ENCODE measurements around the gene WNT9B.
"Not testable (repeated sequence)": the region's sequence is repeated elsewhere in the genome, so short reads cannot be mapped to it uniquely, and the experiment has no call there.

Gene WNT9B

DNA sequence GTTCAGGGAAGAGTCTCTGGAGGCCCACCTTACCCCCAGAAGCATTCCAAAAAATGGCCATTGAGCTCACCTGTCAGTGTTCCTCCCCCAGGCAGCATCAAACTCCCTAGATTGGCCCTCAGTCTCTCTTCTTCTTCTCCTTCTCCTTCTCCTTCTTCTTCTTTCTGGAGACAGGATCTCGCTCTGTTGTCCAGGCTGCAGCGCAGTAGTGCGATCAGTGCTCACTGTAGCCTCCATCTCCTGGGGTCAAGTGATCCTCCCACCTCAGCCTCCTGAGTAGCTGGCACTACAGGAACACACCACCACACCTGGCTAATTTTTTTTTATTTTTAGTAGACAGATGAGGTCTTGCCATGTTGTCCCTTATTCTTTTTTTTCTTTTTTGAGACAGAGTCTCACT is 16.5 kb upstream of the WNT9B start:
- TF ChIP-seq, protein P1, sequence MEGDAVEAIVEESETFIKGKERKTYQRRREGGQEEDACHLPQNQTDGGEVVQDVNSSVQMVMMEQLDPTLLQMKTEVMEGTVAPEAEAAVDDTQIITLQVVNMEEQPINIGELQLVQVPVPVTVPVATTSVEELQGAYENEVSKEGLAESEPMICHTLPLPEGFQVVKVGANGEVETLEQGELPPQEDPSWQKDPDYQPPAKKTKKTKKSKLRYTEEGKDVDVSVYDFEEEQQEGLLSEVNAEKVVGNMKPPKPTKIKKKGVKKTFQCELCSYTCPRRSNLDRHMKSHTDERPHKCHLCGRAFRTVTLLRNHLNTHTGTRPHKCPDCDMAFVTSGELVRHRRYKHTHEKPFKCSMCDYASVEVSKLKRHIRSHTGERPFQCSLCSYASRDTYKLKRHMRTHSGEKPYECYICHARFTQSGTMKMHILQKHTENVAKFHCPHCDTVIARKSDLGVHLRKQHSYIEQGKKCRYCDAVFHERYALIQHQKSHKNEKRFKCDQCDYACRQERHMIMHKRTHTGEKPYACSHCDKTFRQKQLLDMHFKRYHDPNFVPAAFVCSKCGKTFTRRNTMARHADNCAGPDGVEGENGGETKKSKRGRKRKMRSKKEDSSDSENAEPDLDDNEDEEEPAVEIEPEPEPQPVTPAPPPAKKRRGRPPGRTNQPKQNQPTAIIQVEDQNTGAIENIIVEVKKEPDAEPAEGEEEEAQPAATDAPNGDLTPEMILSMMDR (IDR thresholded peaks at IDR 0.05; ENCODE audit: extremely low read depth, missing control alignments), result no peak
- DNase-seq (ENCODE audit: low spot score), result no peak

DNA sequence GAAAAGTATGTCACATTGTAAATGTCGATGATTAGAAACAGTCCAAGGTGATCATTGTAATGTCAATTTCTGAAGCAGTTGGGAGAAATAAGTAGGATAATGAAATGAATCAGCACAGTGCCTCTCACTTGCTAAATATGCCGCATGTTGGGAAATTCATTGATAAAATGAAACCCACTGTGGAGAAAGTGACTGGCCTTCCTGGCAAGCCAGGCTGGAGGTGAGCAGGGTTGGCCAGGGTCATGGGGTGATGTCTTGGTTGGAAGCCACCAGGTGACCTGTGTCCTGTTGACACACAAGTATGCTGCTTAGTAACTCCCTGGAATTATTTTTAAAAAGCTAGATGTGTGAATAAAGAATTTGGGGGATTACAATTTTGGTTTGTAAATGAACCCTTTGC is 14.9 kb upstream of the WNT9B start:
- DNase-seq (ENCODE audit: low spot score), result no peak
- TF ChIP-seq, protein P1 (IDR thresholded peaks at IDR 0.05; ENCODE audit: extremely low read depth, missing control alignments), result no peak

DNA sequence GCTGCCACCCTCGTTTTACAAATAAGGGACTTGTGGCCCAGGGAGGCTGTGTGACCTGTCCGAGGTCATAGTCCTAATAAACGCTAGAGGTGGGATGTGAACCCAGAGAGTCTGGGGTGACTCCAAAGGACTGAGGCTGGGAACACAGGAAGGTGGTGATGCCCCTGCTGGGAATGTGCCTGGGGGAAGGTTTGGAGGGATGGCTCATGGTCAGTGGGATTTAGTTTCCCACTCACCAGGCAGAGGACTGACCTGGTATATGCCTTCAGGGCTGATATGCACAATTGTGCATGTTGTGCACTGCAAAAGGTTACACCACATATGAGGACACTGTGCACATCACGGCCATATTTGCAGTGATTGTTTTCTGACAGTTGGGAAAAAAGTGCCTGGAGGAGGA is 13.9 kb upstream of the WNT9B start:
- TF ChIP-seq, protein P1 (IDR thresholded peaks at IDR 0.05; ENCODE audit: extremely low read depth, missing control alignments), result no peak
- no peak for DNase-seq (ENCODE audit: low spot score)

DNA sequence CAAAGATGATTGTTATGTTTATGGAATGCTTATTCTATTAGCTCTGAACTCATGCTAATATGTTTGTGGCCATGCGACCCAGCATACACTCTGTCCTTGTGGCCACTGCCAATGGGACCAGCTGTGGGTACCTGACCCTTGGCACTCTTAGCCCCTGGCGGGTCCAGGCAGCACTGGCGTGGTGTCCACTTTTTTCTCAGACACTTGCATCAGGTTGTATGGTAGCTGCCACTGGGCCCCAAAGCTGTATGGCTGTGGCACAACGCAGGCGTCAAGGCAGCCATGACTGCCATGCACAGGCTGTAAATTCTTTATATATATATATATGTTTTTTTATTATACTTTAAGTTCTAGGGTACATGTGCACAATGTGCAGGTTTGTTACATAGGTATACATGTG is 12.2 kb upstream of the WNT9B start:
- DNase-seq (ENCODE audit: low spot score), result no peak
- TF ChIP-seq, protein P1 (IDR thresholded peaks at IDR 0.05; ENCODE audit: extremely low read depth, missing control alignments), result no peak

DNA sequence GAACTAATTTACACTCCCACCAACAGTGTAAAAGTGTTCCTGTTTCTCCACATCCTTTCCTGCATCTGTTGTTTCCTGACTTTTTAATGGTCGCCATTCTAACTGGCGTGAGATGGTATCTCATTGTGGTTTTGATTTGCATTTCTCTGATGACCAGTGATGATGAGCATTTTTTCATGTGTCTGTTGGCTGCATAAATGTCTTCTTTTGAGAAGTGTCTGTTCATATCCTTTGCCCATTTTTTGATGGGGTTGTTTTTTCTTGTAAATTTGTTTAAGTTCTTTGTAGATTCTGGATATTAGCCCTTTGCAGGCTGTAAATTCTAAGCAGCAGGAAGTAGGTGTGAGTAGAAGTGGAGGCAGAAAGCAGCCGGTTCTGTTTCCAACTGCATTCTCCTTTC is 10.8 kb upstream of the WNT9B start:
- DNase-seq (ENCODE audit: low spot score), result not testable (repeated sequence)

DNA sequence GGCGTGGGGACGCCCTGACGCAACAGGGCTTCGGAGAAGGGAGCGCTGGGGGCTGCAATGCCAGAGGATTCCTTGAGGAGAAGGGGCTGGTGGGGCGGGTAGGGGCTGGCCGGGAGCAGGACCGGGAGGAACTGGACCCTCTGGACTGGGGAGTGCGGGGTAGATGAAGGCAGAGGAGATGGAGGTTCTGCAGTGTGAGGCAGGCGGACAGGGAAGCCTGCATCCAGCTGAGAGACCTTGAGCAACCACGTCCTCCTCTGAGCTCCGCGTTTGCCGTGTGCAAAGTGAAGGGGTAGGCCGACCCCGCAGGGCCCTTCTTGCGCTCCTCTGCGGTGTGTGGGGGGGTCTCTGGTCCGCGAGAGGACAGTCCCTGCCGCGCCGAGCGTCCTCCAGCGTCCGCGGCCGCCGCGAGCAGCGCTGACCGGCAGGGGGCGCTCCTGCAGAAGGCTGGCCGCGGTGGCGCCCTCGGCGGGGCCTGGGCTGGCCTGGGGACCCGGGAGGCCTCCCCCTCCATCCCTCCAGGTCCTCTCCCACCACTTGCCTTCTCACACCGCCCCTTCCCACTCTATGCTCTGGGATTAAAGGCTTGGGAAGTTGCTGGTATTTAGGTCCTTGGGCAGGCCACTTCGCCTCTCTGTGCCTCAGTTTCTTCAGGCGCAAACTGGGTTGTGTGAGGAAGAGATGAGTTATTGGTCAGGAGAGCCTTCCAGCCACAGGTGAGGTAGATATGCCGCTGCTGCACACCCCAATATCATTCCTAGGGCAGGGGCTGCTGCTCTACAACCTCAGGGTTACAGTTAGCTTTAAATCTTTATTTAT is 9.6 kb upstream of the WNT9B start:
- TF ChIP-seq, protein P1 (IDR thresholded peaks at IDR 0.05; ENCODE audit: extremely low read depth, missing control alignments), result peak; percentile 34
- no peak for DNase-seq (ENCODE audit: low spot score)

DNA sequence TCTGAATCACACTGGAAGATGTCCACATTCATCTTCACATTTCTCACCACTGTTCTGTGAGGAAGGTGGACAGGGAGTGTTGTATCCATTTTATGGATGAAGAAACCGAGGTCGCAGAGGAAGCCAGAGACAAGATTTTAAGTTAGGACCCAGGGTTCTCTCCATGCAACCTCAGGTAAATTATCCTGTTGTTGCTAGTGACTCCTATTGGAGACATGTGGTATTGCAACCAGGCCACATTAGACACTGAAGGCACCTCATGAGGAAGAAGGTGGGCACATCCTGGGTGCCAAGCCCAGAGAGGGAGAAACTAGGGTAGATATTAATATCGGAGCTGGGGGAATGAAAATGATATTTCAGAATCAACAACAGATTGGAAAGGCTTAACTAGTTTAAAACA is 8.5 kb upstream of the WNT9B start:
- DNase-seq (ENCODE audit: low spot score), result no peak

More for the DNA sequence above, 8.5 kb upstream of the WNT9B start:
- TF ChIP-seq, protein P1 (IDR thresholded peaks at IDR 0.05; ENCODE audit: extremely low read depth, missing control alignments), result no peak
